Frontal cortex (tissue), 4 donors: ENCODE measurements around the gene CAST. TPM values are rescaled to one million over a fixed set of nuclear protein-coding genes. Genes with fewer than 3 reads are reported as not detected.

Experiments
- DNase-seq, 2 donors: peaks; one replicate each; pipeline ENCODE4 v3.0.0; 2012; ENCODE audit warnings: low spot score in 2 of 2
- FAIRE-seq: peaks from 2 replicates; lab custom pipeline; 2012; peaks lifted over from hg19 to GRCh38; lab: Jason Lieb, UNC
- total RNA-seq: library from RNA; depleted of rRNA; stranded (reverse); fragments of >200 nt; gene quantifications from one replicate; pipeline ENCODE4 v1.2.3, GENCODE V29; 2014
- donor health status: control.
- donor health status: control.
- donor health status: control.

The CAST gene
- total RNA-seq, 1 donor from 2014 or later, result 9.4 TPM

DNA sequence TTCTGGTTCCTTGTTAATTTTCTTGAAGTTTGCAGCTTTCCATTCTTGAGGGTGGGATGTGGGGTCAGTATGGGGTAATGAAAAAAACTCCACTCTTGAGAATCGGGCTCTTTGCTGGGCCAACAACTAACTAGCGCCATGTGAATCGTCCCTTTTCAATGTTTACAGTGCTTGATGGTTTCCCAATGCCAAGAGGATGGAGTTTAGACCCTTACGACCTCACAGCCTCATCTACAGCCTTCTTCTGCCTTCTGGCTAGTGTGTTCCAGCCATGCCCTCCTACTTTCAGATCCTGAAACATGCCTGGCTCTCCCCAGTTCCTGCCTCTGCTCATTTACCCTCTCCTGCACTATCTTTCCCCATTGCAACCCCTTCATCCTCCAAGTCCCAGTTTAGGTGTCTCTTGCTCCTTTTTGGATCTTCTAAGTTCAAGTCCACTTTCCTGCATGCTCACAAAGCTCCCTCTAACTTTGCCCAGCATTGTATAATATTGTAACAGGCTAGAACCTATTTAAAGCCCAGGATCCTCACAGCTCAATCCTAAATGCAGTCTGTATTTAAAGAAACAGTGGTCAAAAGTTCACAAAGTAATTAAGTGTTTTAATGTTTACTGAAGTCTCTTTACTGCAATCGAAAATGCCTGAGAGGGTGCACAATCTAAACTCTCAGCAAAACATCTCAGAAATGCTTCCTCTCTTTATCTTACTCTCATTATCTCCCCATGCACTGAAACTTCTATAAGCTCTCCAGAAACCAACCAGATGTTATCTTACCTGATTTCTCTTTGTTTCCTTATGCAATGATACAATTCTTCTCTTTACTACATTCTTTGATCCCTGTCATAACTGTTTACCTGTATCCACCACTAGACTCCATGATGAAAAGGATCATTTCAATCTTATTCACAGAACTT lies 20.6 kb upstream of the CAST start:
- FAIRE-seq, result no peak

DNA sequence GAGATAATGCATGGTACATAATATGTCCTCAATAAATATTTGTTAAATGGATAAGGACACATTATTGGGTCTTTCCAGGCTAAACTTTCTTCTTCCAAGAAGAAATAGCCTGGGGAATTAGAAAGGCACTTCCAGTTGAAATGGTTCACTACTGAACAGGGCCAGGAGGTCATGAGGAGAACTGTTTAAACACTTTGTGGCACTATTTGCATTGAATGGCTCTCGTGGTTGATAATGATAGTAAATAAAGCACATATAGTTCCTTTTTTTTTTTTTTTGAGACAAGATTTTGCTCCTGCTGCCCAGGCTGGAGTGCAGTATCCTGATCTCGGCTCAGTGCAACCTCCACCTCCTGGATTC lies 19.9 kb upstream of the CAST start:
- DNase-seq, result no peak
- no peak for FAIRE-seq

More for the DNA sequence above, 20.6 kb upstream of the CAST start:
- DNase-seq, result no peak

GRCh38 chr5:96645091-96645490 lies 17.1 kb upstream of the CAST start:
- no peak for FAIRE-seq
- no peak for DNase-seq

DNA sequence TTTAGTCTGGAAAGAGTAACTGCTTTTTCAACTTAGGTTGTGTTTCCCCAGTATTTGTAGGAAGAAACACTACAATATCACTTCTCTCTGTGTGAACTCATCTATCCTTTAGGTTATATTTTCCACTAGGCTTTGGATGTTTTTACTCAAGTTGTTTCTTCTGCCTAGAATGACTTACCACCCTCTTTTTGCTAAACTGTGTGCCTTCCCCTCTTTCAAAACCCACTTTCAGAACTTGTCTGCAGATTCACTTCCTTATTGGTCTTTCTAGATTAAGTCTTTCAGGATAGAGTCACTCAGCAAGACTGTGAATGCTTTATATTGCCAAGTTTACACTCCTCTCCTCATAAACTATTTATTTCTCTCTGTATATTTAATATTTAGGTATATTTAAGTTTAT lies 14.2 kb upstream of the CAST start:
- FAIRE-seq, result no peak

DNA sequence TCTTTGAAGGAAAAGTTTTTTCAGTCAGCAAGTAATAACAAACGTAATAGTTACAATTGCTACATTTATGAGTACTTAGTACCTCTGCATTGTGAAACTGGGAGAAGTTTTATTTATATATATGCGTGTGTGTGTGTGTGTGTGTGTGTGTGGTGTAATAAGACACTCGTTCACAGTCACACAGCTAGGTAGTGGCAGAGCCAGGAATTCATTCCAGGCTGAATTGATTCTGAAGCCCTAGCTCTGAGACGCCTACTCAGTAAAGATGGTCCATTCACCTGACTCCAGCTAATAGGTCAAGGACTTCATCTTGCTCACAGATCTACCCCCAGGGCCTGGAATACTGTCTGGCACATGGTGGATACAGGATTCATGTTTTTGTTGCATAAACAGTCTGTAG lies 13.6 kb upstream of the CAST start:
- DNase-seq, result no peak
- no peak for FAIRE-seq

More for the DNA sequence above, 14.2 kb upstream of the CAST start:
- DNase-seq, result no peak

GRCh38 chr5:96649251-96649662 lies 12.9 kb upstream of the CAST start:
- DNase-seq, result no peak
- FAIRE-seq, result no peak

DNA sequence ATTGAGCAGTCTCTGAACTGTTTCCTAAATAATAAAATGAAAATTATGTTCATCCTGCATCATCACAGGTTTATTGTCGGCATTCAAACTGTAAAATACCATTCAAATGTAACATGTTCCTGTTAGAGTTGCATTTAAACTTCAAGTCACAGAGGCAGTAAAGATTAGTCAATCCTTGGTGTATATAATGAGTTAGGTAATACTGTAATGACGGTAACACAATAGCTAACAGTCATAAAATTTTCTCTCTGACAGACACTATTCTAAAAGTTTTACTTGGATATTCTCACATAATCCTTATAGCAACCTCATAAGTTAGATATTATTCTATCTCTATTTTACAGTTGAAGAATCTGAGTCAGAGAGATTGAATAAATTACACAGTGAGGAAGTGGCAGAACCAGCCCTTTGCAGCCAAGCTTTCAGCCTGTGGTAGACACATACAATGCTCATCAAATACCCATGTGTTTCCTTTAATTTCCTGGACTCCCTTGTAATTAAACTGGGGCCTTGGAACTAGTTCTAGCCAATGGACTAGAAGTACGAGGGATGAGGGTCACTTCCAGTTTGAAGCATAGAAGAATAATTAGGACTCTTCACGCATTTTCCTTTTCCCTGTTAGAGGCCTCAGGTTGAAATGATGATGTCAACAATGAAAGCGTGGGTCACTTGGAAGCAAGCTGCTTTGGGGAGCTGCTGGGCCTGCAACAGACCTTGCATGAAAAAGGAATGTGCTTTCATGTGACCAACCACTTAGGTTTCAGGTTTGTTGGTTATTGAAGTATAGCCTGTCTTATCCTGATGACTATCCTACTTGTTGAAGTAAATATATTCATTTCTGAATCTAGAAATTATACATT lies 12.3 kb upstream of the CAST start:
- FAIRE-seq, result no peak

GRCh38 chr5:96651047-96651446 lies 11.1 kb upstream of the CAST start:
- FAIRE-seq (no peak), DNase-seq (no peak)

More for the DNA sequence above, 12.3 kb upstream of the CAST start:
- no peak for DNase-seq

DNA sequence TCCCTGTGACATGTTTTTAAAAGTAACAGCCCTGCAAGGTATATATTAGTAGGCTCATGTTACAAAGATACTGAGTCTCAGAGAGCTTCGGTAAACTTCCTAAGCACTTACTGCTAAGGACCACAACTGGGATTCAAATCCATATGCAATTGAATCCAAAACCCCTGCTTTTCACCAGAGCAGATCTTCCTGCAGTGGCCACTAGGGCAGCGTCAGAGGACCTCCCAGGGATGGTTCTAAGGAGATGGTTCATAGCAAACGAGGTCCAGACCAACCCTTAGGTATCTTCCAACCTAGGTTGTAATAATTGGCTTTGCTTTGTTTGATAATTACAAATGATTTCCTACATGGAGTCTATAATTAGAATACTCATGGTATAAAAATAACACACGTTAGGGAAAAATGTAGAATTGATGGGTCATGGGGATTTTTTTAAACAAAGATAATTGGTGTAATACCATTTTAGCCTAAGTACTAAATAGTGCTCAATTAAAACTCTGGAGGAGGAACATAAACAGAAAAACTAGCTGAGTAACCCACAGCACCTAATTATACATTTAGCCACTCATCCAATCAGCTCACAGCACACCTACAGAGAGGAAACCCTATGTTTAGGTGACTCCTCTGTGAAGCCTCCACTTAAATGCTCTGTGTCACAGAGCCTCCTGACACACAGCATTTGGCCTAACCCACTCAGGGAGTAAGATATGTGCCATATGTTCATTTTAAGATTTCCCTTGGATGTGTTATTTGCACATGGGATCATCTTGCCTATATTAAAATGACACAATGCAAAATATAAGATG lies 10.0 kb upstream of the CAST start:
- DNase-seq (no peak), FAIRE-seq (no peak)

GRCh38 chr5:96652769-96653454 lies 9.3 kb upstream of the CAST start:
- DNase-seq, result no peak
- FAIRE-seq, result no peak

DNA sequence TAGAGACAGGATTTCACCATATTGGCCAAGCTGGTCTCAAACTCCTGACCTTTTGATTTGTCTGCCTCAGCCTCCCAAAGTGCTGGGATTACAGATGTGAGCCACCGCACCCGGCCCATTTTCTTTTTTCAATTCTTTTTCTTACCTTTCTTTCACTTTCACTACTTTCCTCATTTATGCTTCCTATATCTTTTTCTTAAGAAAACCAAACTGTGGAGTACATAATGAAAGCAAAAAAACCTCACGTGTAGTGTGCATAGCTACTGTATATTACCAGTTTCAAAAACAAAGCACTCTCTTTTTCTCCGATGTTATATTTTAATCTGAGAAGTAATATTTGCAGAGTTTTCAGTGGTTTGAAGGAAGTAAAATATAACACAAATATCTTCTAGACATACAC lies 8.0 kb upstream of the CAST start:
- no peak for DNase-seq

DNA sequence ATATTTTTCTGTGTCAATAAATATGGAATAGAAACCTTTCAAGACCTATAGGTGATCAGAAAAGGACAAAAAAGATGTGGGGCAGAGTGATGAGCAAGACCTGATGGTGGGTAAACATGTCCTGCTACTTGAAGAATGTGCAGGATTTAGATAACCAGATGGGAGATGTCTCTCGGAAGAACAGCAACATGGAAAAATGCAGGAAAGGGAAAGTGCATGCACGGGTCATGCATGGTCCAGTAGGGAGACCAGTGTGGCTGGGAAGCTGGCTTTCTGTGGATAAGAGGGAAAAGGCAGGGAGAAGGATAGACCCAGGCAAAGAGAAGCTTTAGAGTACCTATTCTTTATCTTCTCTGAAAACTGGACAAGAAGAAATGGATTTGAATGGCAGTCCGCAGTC lies 7.1 kb upstream of the CAST start:
- FAIRE-seq (no peak), DNase-seq (no peak)

More for the DNA sequence above, 8.0 kb upstream of the CAST start:
- FAIRE-seq, result no peak

- FAIRE-seq (no peak), DNase-seq (no peak)
Measured at GRCh38 chr5:96655506-96655905, 6.7 kb upstream of the CAST start.

DNA sequence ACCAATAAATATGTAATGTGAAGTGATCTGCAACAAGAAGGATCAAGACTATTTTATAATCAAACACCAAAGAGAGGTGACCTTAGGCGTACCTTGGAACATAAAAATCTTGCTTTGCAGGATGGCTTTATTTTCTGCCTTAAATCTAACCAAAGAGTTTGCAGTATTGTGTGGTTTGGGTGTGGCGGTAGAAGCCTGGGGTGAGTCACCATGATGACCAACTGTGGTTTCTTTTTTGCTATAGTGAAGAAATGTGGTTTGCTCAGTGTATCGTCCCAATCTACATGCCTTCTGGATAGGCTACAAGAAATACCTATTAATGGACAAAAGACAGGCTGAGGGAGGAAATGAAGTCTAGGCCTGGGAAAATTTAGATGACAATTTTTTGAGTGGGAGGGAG lies 5.1 kb upstream of the CAST start:
- FAIRE-seq (no peak), DNase-seq (no peak)

DNA sequence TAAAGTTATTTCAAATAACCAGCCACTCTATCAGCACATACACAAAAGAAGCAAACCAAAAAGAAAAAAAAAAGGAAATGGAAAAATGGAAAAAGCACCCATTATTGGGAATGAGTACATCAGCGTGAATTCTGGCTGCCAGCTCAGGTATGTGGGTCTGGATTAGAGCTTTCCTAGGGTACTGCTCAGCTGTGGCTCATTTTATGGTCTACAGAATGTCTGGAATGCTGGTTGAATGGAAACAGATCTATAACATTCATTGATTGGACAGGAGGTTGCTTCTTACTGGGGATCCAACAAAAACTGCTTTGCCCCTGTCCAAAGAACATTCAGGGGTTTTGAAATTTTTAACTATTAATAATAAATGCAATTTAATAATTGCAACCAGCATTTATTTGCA lies 3.9 kb upstream of the CAST start:
- no peak for FAIRE-seq

GRCh38 chr5:96659170-96659569 lies 3.0 kb upstream of the CAST start:
- DNase-seq (no peak), FAIRE-seq (no peak)

More for the DNA sequence above, 3.9 kb upstream of the CAST start:
- no peak for DNase-seq

DNA sequence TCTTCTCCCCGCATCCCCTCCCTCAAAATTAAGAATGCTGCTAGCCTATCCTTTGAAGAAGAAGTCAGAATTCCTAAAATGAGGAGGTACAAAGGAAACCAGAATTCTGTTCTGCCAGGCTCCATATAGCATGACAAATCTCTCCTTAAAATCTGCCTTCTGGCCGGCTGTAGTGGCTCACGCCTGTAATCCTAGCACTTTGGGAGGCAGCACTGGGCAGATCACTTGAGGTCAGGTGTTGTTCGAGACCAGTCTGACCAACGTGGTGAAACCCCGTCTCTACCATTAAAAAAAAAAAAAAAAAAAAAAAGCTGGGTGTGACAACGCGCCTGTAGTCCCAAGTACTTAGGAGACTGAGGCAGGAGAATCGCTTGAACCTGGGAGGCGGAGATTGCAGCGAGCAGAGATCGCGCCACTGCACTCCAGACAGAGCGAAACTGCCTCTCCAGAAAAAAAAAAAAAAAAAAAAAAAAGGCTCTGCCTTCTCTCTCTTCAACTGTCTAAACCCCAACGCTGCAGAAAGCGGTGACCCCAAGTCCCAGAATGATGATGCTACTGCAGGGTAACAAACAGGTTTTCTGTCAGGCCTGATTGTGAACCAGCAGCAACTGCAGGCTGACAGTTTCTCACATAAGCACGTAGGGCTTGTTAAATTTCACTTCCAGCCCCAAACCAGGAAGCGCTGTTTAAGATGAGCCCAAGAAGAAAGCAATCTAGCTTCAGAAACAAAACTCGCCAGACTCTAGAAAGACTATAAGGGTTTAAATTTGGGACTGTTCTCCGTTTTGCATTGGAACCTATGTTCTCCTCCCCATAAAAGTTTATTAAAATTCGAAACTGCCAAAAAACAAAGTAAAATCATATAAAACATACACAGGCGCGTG lies 963 bp upstream of the CAST start:
- FAIRE-seq, result no peak
- DNase-seq, result peak; percentile 28 to 51

GRCh38 chr5:96662725-96663518 lies 746 bp downstream of the CAST start:
- DNase-seq, result peak; percentile 95 to 97
- FAIRE-seq, result no peak
